HUDEP-2 (cell line): ENCODE results near the gene OASL.

Experiments
- DNase-seq, 76 experiments: peaks; one replicate each; lab custom pipeline; 2025; ENCODE audit not compliant: unreplicated experiment in 76 of 76; lab: John Stamatoyannopoulos, UW

OASL gene

GRCh38 chr12:120994059-120994458 is 45.0 kb downstream of the OASL start:
- DNase-seq: no peak

DNA sequence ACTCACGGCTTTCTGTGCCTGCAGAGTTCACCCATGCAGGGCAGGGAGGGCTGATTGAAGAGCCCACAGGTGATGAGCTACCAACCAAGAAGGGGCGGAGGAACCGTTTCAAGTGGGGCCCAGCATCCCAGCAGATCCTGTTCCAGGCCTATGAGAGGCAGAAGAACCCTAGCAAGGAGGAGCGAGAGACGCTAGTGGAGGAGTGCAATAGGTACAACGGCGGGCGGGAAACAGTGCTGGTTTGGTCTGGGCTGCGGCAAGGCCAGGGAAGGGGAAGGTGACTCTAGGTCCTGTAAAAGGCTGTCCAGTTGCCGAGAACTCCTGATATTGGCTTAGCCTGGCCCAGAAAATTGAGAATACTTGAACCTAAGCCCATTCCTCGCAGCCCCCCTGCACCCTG is 45.5 kb downstream of the OASL start:
- DNase-seq: no peak

- DNase-seq: no peak
These were observed 46.1 kb downstream of the OASL start for GRCh38 chr12:120992989-120993388.

DNA sequence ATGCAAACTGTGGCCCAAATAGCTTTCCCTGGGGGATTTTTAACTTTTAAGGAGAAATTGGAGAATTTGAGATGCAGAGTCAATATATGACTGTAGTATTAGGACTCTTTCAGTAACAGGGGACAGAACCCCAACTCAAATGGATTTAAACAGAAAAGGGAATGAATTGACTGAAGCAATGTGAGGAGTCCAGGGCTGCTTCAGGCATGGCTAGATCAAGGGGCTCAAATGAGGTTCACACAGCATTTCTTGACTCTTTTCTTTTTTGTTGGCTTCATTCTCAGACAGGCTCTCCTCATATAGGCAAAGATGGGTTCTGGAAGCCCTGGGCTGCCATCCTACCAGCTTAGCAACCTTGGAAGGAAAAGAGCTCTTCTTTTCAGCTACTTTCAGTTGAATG is 47.1 kb downstream of the OASL start:
- DNase-seq: no peak

DNA sequence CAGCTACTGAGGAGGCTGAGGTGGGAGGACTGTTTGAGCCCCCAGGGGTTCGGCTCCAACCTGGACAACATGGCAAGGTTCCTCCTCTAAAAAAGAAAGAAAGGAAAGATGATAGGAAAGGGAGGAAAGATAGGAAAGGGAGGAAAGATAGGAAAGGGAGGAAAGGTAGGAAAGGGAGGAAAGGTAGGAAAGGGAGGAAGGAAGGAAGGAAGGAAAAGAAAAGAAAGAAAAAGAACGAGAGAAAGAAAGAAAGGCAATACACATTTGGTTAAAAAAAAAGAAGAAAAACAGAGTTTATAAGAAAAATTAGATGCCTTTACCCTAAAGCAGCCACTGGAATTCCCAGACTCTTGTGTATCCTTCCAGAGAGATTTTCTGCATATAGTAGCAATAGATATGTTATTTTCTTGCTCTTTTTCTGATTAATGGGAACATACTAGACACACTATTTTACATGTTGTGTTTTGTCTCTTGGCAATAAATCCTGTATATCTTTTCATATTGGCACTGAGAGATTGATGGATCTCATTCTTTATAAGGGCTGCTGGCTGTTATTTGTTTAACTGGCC is 48.5 kb downstream of the OASL start:
- DNase-seq: no peak

GRCh38 chr12:120989687-120990086 is 49.4 kb downstream of the OASL start:
- DNase-seq: no peak

- DNase-seq: no peak
These were observed 50.4 kb downstream of the OASL start for GRCh38 chr12:120988658-120989057.

DNA sequence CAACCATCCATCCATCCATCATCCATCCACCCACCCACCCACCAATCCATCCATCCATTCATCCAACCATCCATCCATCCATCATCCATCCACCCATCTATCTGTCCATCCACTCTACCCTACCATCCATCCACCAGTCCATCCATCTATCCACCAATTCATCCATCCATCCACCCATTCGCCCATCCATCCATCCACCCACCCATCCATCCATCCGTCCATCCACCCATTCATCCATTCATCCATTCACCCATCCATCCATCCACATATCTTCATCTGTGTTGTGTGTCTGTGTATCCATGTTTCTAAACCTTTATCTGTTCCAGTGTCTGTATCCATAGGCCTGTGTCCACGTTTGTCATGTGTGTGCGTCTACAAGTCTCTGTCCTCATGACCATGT is 50.8 kb downstream of the OASL start:
- DNase-seq: no peak

DNA sequence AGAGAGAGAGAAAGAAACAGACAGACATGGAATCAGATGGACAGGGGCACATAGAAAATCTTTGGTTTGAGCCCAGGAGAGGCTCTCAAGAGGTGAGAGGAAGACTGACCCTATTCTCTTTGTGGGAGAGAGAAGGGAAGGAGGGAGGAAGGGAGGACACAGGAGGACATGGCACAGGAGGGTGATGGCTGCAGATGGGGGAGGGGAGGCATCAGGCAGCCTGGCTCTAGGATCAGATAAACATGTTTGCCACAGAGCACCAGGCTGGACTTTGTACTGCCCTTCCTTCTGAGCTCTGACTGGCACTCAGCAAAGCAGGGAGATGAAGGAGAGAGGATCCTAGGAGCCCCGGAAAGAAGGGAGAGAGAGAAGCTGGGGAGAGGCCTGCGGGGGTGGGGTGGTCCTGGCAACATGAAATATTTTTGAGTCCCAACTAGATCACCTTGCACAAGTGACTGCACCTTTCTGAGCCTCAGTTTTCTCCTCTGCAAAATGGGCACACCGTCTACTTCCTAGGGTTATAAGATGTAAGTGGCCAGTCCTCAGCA is 54.6 kb downstream of the OASL start:
- no peak for DNase-seq

- peak in 1 of 76 experiments; percentile 9 for DNase-seq
These were observed 55.3 kb downstream of the OASL start for GRCh38 chr12:120983759-120984158.

- no peak for DNase-seq
These were observed 56.4 kb downstream of the OASL start for GRCh38 chr12:120982659-120983058.

GRCh38 chr12:120981407-120981941 is 57.6 kb downstream of the OASL start:
- no peak for DNase-seq

GRCh38 chr12:120980800-120981368 is 58.2 kb downstream of the OASL start:
- DNase-seq: no peak

GRCh38 chr12:120979862-120980696 is 59.0 kb downstream of the OASL start:
- DNase-seq: no peak

- DNase-seq: no peak
These were observed 59.7 kb downstream of the OASL start for GRCh38 chr12:120979220-120979861.

DNA sequence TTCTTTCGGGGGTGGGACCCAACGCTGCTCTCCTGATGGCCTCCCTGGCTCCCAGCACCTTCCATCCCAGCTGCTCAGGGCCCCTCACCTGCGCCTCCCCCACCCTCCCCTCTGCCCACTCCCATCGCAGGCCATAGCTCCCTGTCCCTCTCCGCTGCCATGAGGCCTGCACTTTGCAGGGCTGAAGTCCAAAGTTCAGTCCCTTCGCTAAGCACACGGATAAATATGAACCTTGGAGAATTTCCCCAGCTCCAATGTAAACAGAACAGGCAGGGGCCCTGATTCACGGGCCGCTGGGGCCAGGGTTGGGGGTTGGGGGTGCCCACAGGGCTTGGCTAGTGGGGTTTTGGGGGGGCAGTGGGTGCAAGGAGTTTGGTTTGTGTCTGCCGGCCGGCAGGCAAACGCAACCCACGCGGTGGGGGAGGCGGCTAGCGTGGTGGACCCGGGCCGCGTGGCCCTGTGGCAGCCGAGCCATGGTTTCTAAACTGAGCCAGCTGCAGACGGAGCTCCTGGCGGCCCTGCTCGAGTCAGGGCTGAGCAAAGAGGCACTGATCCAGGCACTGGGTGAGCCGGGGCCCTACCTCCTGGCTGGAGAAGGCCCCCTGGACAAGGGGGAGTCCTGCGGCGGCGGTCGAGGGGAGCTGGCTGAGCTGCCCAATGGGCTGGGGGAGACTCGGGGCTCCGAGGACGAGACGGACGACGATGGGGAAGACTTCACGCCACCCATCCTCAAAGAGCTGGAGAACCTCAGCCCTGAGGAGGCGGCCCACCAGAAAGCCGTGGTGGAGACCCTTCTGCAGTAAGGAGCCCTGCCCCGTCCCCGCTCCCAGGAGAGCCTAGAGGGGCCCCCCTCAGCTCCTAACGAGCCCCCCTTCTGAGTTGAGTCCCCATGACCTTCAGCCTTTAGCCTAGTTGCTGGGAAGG is 60.5 kb downstream of the OASL start, which contains the start of gene HNF1A:
Gene HNF1A (plus strand): TSS at position 248 of the 924 bp plus-strand sequence. CDS start 226 bp downstream, at position 474.
- DNase-seq: no peak

DNA sequence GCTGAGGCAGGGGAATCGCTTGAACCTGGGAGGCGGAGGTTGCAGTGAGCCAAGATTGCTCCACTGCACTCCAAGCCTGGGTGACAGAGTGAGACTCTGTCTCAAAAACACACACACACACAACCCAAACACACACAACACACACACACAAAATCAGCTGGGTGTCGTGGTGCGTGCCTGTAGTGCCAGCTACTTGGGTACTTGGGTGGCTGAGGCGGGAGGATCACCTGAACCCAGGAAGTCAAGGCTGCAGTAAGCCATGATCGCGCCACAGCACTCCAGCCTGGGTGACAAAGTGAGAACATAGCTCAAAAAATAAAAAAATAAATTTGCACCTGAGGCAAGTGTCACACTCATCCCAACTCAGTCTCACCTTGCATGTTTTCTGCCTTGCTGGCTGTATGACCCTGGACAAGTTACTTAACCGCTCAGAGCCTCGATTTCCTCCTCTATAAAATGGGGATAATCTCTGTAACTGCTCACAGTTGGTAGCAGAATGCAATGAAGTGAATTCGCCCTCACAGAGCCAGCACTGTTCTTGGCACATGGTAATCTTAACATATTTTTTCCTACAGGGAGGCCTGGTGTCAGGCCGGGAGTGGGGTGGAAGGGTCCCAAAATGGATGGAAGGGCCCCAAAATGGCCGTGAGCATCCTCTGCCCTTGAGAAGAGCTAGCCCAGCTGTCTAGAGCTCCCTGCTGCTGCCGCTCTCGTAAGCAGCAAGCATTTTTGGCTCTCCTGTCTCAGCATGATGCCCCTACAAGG is 61.3 kb downstream of the OASL start:
- DNase-seq: no peak

DNA sequence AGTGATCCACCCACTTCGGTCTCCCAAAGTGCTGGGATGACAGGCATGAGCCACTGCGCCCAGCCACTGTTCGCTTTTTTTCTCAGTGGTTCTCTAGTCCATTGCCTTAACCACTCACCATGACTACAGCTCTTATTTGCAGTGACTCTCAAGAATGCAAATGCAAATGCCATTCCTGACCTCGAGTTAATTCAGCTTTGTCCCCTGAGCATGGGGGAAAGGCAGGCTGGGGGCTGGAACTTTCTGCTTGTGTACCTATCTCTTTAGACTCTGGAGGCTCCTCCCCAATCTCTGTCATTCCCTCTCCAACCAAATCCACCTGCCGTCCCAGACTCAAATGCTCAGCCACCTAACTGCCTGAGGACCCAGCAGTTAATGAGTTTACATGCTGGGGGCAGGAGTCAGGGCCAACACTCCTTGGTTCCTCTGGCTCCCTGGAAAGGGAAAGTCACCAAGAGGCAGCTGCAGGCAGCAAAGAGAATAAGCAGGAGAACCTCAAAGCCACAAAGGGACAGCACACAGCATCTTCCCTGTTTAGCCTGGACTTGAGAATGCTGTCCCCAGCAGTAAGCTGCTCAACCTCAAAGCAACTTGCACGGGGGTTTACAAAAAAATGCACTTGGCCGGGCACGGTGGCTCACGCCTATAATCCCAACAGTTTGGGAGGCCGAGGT is 66.0 kb downstream of the OASL start:
- DNase-seq: no peak
